ENCODE data around the gene ARMH2.
A peak's percentile ranks its signal among the peaks of the same experiment; 100 is the strongest.

ARMH2 gene

GRCh38 chr6:24775520-24776058 lies 23.1 kb downstream of the ARMH2 start:
- peak; percentile 50 for ATAC-seq
- TF ChIP-seq TCF4 (CRISPR knock-in tag; IDR thresholded peaks at IDR 0.05; ENCODE audit: borderline replicate concordance) (no peak), ZNF70 (CRISPR knock-in tag; IDR thresholded peaks at IDR 0.05) (no peak), OSR1 (CRISPR knock-in tag; IDR thresholded peaks at IDR 0.05) (no peak), SNAI2 (CRISPR knock-in tag; IDR thresholded peaks at IDR 0.05) (no peak), GLIS3 (CRISPR knock-in tag; IDR thresholded peaks at IDR 0.05) (no peak), CSDC2 (CRISPR knock-in tag; IDR thresholded peaks at IDR 0.05) (no peak)
- TF ChIP-seq, protein P1, sequence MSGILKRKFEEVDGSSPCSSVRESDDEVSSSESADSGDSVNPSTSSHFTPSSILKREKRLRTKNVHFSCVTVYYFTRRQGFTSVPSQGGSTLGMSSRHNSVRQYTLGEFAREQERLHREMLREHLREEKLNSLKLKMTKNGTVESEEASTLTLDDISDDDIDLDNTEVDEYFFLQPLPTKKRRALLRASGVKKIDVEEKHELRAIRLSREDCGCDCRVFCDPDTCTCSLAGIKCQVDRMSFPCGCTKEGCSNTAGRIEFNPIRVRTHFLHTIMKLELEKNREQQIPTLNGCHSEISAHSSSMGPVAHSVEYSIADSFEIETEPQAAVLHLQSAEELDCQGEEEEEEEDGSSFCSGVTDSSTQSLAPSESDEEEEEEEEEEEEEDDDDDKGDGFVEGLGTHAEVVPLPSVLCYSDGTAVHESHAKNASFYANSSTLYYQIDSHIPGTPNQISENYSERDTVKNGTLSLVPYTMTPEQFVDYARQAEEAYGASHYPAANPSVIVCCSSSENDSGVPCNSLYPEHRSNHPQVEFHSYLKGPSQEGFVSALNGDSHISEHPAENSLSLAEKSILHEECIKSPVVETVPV (CRISPR knock-in tag; IDR thresholded peaks at IDR 0.05), result no peak
- TF ChIP-seq, protein P2, sequence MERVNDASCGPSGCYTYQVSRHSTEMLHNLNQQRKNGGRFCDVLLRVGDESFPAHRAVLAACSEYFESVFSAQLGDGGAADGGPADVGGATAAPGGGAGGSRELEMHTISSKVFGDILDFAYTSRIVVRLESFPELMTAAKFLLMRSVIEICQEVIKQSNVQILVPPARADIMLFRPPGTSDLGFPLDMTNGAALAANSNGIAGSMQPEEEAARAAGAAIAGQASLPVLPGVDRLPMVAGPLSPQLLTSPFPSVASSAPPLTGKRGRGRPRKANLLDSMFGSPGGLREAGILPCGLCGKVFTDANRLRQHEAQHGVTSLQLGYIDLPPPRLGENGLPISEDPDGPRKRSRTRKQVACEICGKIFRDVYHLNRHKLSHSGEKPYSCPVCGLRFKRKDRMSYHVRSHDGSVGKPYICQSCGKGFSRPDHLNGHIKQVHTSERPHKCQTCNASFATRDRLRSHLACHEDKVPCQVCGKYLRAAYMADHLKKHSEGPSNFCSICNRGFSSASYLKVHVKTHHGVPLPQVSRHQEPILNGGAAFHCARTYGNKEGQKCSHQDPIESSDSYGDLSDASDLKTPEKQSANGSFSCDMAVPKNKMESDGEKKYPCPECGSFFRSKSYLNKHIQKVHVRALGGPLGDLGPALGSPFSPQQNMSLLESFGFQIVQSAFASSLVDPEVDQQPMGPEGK (CRISPR knock-in tag; IDR thresholded peaks at IDR 0.05; ENCODE audit: borderline replicate concordance), result no peak

DNA sequence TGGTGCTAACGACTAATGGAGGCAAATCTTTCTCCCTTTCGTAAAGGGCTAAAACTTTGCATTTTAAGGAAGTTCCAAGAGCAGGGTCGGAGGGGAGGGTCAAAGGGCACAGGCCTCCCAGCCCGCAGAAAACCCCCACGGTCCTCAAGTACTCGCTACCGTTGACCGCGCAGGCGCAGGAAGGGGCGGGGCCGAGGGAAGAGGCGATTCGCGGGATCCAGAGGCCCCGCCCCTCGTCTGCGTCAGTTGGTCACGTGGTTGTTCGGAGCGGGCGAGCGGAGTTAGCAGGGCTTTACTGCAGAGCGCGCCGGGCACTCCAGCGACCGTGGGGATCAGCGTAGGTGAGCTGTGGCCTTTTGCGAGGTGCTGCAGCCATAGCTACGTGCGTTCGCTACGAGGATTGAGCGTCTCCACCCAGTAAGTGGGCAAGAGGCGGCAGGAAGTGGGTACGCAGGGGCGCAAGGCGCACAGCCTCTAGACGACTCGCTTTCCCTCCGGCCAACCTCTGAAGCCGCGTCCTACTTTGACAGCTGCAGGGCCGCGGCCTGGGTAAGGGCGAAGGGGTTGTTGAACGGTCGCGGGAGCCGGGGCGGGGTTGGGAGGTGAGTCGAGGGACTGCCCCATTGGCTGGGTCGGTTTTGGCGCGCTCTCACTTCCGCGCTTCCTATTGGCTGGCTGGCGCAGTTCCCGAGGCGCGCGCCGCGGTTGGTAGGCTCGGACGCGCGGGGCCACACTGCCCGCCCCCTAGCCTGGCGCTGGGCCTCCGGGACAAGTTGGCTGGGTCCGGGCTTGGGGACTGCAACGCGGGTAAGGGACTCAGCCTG lies 23.8 kb downstream of the ARMH2 start, which contains the start of gene GMNN:
GMNN (plus strand) TSS at position 242 of the 824 bp plus-strand sequence. CDS start 2,310 bp downstream, outside the sequence.
- no peak for TF ChIP-seq TOX (CRISPR knock-in tag; IDR thresholded peaks at IDR 0.05; ENCODE audit: borderline replicate concordance)
- no peak for TF ChIP-seq GLIS3 (CRISPR knock-in tag; IDR thresholded peaks at IDR 0.05)
- TF ChIP-seq ZNF70 (CRISPR knock-in tag; IDR thresholded peaks at IDR 0.05), result no peak
- no peak for TF ChIP-seq ESRRG (CRISPR knock-in tag; IDR thresholded peaks at IDR 0.05)
- TF ChIP-seq ZFP3 (CRISPR knock-in tag; IDR thresholded peaks at IDR 0.05), result no peak
- TF ChIP-seq ZC3H10 (CRISPR knock-in tag; IDR thresholded peaks at IDR 0.05), result no peak
- TF ChIP-seq ZNF8 (CRISPR knock-in tag; IDR thresholded peaks at IDR 0.05), result no peak
- TF ChIP-seq ZFP30 (CRISPR knock-in tag; IDR thresholded peaks at IDR 0.05), result no peak
- no peak for TF ChIP-seq TCF4 (CRISPR knock-in tag; IDR thresholded peaks at IDR 0.05; ENCODE audit: borderline replicate concordance)
- no peak for TF ChIP-seq TSHZ2 (CRISPR knock-in tag; IDR thresholded peaks at IDR 0.05)
- TF ChIP-seq, protein P2 (CRISPR knock-in tag; IDR thresholded peaks at IDR 0.05; ENCODE audit: borderline replicate concordance), result no peak
- no peak for TF ChIP-seq PPARA (CRISPR knock-in tag; IDR thresholded peaks at IDR 0.05; ENCODE audit: borderline replicate concordance)
- TF ChIP-seq SNAI2 (CRISPR knock-in tag; IDR thresholded peaks at IDR 0.05), result no peak
- TF ChIP-seq, protein P1 (CRISPR knock-in tag; IDR thresholded peaks at IDR 0.05), result no peak
- no peak for TF ChIP-seq ISL1 (CRISPR knock-in tag; IDR thresholded peaks at IDR 0.05)
- no peak for TF ChIP-seq CSDC2 (CRISPR knock-in tag; IDR thresholded peaks at IDR 0.05)
- TF ChIP-seq, protein P3, sequence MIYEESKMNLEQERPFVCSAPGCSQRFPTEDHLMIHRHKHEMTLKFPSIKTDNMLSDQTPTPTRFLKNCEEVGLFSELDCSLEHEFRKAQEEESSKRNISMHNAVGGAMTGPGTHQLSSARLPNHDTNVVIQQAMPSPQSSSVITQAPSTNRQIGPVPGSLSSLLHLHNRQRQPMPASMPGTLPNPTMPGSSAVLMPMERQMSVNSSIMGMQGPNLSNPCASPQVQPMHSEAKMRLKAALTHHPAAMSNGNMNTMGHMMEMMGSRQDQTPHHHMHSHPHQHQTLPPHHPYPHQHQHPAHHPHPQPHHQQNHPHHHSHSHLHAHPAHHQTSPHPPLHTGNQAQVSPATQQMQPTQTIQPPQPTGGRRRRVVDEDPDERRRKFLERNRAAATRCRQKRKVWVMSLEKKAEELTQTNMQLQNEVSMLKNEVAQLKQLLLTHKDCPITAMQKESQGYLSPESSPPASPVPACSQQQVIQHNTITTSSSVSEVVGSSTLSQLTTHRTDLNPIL (CRISPR knock-in tag; IDR thresholded peaks at IDR 0.05; ENCODE audit: low read depth), result no peak
- TF ChIP-seq ARNTL (CRISPR knock-in tag; IDR thresholded peaks at IDR 0.05; ENCODE audit: borderline replicate concordance, low read depth), result no peak
- no peak for TF ChIP-seq BACH2 (CRISPR knock-in tag; IDR thresholded peaks at IDR 0.05; ENCODE audit: borderline replicate concordance)
- ATAC-seq, result peak; percentile 98

Data from SK-N-SH treated with all-trans-retinoic acid at 6 μM for 48 hours (cell line).